IMR-90 (cell line): Measurements from ENCODE around the gene LBH.

Experiments
- CHD1 ChIP-seq: IDR thresholded peaks from 2 replicates; pipeline ENCODE4 v1.6.1; 2012; ENCODE audit warnings: low read depth, low read length, improper control_type of control experiment
- CTCF ChIP-seq: conservative IDR thresholded peaks from 2 replicates; pipeline ENCODE4 v1.5.1; 2012; ENCODE audit warnings: mild to moderate bottlenecking, low read depth, low read length, improper control_type of control experiment
- MXI1 ChIP-seq: IDR thresholded peaks from 2 replicates; pipeline ENCODE4 v1.6.1; 2012; ENCODE audit warnings: low read depth, mild to moderate bottlenecking, low read length, moderate library complexity, borderline replicate concordance
- POLR2A ChIP-seq: IDR thresholded peaks from 2 replicates; pipeline ENCODE4 v1.6.1; 2012; ENCODE audit warnings: mild to moderate bottlenecking, low read depth, low read length
- RCOR1 ChIP-seq: IDR thresholded peaks from 2 replicates; pipeline ENCODE4 v1.6.1; 2012; ENCODE audit warnings: mild to moderate bottlenecking, low read length, improper control_type of control experiment; ENCODE audit not compliant: insufficient replicate concordance

- TF ChIP-seq CTCF (no peak), POLR2A (no peak), RCOR1 (no peak), MXI1 (no peak), CHD1 (no peak)
Observed at GRCh38 chr2:30296496-30296895, 65.2 kb downstream of the LBH start.
